ENCODE results near the gene CAV2. TPM values are rescaled to one million over a fixed set of nuclear protein-coding genes. Genes with fewer than 3 reads are reported as not detected.

The CAV2 gene
- total RNA-seq, 2 donors from 2014 or later, result 93.8 to 157 TPM

DNA sequence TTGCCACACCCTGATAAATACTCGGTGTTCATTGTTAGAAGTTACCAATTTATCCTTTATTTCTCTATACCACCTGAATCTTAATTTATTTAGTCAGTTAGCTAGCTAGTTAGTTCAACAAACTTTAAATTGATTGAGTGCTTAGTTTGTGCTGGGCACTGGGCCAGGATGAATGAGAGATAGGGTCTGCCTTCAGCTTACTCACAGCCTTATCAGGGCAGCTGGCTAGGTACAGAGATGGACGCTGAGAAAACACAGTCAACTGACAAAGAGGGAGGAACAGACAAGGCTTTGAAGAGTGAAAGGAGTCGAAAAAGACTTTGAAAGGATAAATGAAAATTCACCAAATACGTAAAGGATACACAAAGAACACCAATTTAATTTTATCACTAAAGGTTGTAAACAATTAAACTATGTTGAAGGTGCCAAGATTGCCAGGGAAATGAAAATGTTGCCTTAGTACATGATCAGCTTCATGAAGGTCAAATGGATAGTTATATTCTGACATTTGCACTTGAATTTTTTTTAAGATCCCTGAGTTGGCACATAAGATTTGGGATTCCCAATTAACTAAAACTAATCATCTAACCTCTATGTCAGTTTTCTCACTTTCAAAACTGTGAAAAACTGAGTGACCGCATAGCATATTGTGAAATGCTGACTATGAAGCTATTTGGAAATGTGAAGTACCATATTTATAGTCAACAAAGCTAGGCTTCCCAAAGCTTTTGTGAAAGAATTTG, 2.1 kb downstream of the CAV2 start:
- ATAC-seq (ENCODE audit: insufficient number of reproducible peaks, low FRiP score, low read depth), result no peak
- TF ChIP-seq, protein P1, sequence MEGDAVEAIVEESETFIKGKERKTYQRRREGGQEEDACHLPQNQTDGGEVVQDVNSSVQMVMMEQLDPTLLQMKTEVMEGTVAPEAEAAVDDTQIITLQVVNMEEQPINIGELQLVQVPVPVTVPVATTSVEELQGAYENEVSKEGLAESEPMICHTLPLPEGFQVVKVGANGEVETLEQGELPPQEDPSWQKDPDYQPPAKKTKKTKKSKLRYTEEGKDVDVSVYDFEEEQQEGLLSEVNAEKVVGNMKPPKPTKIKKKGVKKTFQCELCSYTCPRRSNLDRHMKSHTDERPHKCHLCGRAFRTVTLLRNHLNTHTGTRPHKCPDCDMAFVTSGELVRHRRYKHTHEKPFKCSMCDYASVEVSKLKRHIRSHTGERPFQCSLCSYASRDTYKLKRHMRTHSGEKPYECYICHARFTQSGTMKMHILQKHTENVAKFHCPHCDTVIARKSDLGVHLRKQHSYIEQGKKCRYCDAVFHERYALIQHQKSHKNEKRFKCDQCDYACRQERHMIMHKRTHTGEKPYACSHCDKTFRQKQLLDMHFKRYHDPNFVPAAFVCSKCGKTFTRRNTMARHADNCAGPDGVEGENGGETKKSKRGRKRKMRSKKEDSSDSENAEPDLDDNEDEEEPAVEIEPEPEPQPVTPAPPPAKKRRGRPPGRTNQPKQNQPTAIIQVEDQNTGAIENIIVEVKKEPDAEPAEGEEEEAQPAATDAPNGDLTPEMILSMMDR (IDR thresholded peaks at IDR 0.05), result no peak

GRCh38 chr7:116502201-116503096, 2.9 kb downstream of the CAV2 start:
- Histone ChIP-seq H3K4me1 (ENCODE audit: control insufficient read depth in 1 of 2, low read depth in 2 of 2) (peaks cover 26 to 50% of the 10 kb centered on the region in 2 donors), H3K27ac (peak overlapping the region in 1 of 2 donors; percentile 99), H3K36me3 (peaks cover 2% of the 10 kb centered on the region), H3K9me3 (no peaks in the 10 kb centered on the region), H3K27me3 (replicated peaks; ENCODE audit: insufficient read depth) (no peaks in the 10 kb centered on the region), H3K4me3 (peak overlapping the region; percentile 96)
- ATAC-seq (ENCODE audit: insufficient number of reproducible peaks, low FRiP score, low read depth), result no peak
- TF ChIP-seq, protein P1 (IDR thresholded peaks at IDR 0.05), result no peak
- DNase-seq (ENCODE audit: low spot score), result no peak

More for the DNA sequence above, 2.1 kb downstream of the CAV2 start:
- H3K27ac ChIP-seq, result peak overlapping the region; percentile 99
- H3K9me3 ChIP-seq, result no peaks in the 10 kb centered on the region
- no peaks in the 10 kb centered on the region for H3K27me3 ChIP-seq (replicated peaks; ENCODE audit: insufficient read depth)
- H3K4me1 ChIP-seq (ENCODE audit: control insufficient read depth in 1 of 2, low read depth in 2 of 2), result peaks cover 26 to 44% of the 10 kb centered on the region in 2 donors
- H3K4me3 ChIP-seq, result peak overlapping the region; percentile 96
- no peaks in the 10 kb centered on the region for H3K36me3 ChIP-seq
- DNase-seq (ENCODE audit: low spot score), result no peak

GRCh38 chr7:116503835-116504234, 4.3 kb downstream of the CAV2 start:
- peak overlapping the region; percentile 35 for H3K4me3 ChIP-seq
- peaks cover 3% of the 10 kb centered on the region for H3K36me3 ChIP-seq
- no peaks in the 10 kb centered on the region for H3K9me3 ChIP-seq
- no peak for ATAC-seq (ENCODE audit: insufficient number of reproducible peaks, low FRiP score, low read depth)
- no peaks in the 10 kb centered on the region for H3K27me3 ChIP-seq (replicated peaks; ENCODE audit: insufficient read depth)
- H3K4me1 ChIP-seq (ENCODE audit: control insufficient read depth in 1 of 2, low read depth in 2 of 2), result peaks cover 26 to 53% of the 10 kb centered on the region in 2 donors
- H3K27ac ChIP-seq, result peak overlapping the region in 1 of 2 donors; percentile 40
- no peak for DNase-seq (ENCODE audit: low spot score)
- TF ChIP-seq, protein P1 (IDR thresholded peaks at IDR 0.05), result no peak

DNA sequence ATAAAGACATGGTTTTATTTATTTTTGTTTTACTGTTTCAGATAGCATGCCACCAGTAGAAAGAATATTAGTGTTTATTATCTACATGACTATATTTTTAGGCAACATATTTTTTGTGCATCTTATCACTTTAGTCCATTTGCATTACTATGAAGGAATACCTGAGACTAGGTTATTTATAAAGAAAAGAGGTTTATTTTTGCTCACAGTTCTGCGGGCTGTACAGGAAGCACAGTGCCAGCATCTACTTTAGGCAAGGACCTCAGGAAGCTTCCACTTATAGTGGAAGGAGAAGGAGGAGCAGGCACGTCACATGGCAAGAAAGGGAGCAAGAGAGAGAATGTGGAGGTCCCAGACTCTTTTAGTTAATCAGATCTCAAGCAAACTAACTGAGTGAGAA, 5.7 kb downstream of the CAV2 start:
- DNase-seq (ENCODE audit: low spot score), result no peak
- Histone ChIP-seq H3K36me3 (peaks cover 3% of the 10 kb centered on the region), H3K4me3 (peak overlapping the region; percentile 26), H3K27ac (peak overlapping the region in 1 of 2 donors; percentile 56), H3K27me3 (replicated peaks; ENCODE audit: insufficient read depth) (no peaks in the 10 kb centered on the region), H3K9me3 (no peaks in the 10 kb centered on the region), H3K4me1 (ENCODE audit: control insufficient read depth in 1 of 2, low read depth in 2 of 2) (peaks cover 26 to 62% of the 10 kb centered on the region in 2 donors)
- no peak for ATAC-seq (ENCODE audit: insufficient number of reproducible peaks, low FRiP score, low read depth)
- TF ChIP-seq, protein P1 (IDR thresholded peaks at IDR 0.05), result no peak

DNA sequence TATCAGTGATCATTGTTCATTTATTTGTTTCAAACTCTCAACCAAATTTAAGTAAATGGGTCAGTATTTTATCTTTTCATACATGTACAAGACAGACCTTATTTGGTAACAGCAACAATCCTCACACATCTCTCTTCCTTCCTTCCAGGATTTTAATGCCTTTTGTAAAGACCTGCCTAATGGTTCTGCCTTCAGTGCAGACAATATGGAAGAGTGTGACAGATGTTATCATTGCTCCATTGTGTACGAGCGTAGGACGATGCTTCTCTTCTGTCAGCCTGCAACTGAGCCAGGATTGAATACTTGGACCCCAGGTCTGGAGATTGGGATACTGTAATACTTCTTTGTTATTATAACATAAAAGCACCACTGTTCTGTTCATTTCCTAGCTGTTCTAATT, 6.3 kb downstream of the CAV2 start:
- Histone ChIP-seq H3K27me3 (replicated peaks; ENCODE audit: insufficient read depth) (no peaks in the 10 kb centered on the region), H3K4me3 (peak overlapping the region; percentile 26), H3K36me3 (peaks cover 3% of the 10 kb centered on the region), H3K27ac (peak overlapping the region in 1 of 2 donors; percentile 56), H3K9me3 (no peaks in the 10 kb centered on the region), H3K4me1 (ENCODE audit: control insufficient read depth in 1 of 2, low read depth in 2 of 2) (peaks cover 29 to 68% of the 10 kb centered on the region in 2 donors)
- ATAC-seq (ENCODE audit: insufficient number of reproducible peaks, low FRiP score, low read depth) (no peak), DNase-seq (ENCODE audit: low spot score) (no peak)
- TF ChIP-seq, protein P1 (IDR thresholded peaks at IDR 0.05), result no peak

Measured in thoracic aorta (tissue), 2 donors.